Common myeloid progenitor, CD34-positive (primary cell): Measurements from ENCODE around the gene LRIG3.

Source experiments
- CTCF ChIA-PET: fragments of 350-600 bp; sonication (Branson Sonifier 250); formaldehyde crosslinking; loops from one replicate; lab custom pipeline; 2021; ENCODE audit warnings: antibody characterized with exemption; lab: Charles Lee
- POLR2A ChIA-PET: fragments of 350-600 bp; sonication (Branson Sonifier 250); formaldehyde crosslinking; loops from one replicate; lab custom pipeline; 2021; ENCODE audit warnings: antibody characterized with exemption; lab: Charles Lee
- DNase-seq, 3 donors: peaks; one replicate each; pipeline versions ENCODE4 v3.0.0 to v3.0.0-alpha.2; 2013
- H3K27ac ChIP-seq, 2 experiments: 1 replicate in 1 of 2; 2 replicates in 1 of 2; pipeline ENCODE4 v1.7.0; 2013; ENCODE audit warnings: inconsistent platforms in 2 of 2, low read length in 2 of 2, mild to moderate bottlenecking in 2 of 2, low read depth in 1 of 2, moderate library complexity in 1 of 2; ENCODE audit not compliant: severe bottlenecking in 2 of 2, insufficient read depth in 1 of 2, poor library complexity in 1 of 2
- H3K27me3 ChIP-seq, 5 experiments: replicated peaks in 2 of 5; 1 replicate in 3 of 5; 2 replicates in 2 of 5; pipeline versions ENCODE4 v1.6.1 to v1.7.0; 2013; ENCODE audit warnings: low read length in 4 of 5, mild to moderate bottlenecking in 2 of 5, moderate library complexity in 2 of 5, inconsistent platforms in 1 of 5; ENCODE audit not compliant: insufficient read depth in 5 of 5, control insufficient read depth in 4 of 5
- H3K36me3 ChIP-seq, 4 experiments: 1 replicate in 2 of 4; 2 replicates in 2 of 4; pipeline versions ENCODE4 v1.6.1 to v1.7.0; 2013; ENCODE audit warnings: low read length in 3 of 4, control low read depth in 1 of 4, mild to moderate bottlenecking in 1 of 4; ENCODE audit not compliant: control insufficient read depth in 4 of 4, insufficient read depth in 4 of 4
- H3K4me1 ChIP-seq, 4 experiments: 1 replicate in 3 of 4; 2 replicates in 1 of 4; pipeline versions ENCODE4 v1.6.1 to v1.7.1; 2013; ENCODE audit warnings: low read length in 3 of 4, mild to moderate bottlenecking in 3 of 4, control low read depth in 1 of 4, inconsistent platforms in 1 of 4, moderate library complexity in 1 of 4; ENCODE audit not compliant: control insufficient read depth in 4 of 4, insufficient read depth in 4 of 4; ENCODE audit errors: control extremely low read depth in 1 of 4
- H3K4me3 ChIP-seq, 7 experiments: 1 replicate in 4 of 7; 2 replicates in 3 of 7; pipeline versions ENCODE4 v1.5.1 to v1.7.0; 2013; ENCODE audit warnings: mild to moderate bottlenecking in 7 of 7, low read length in 6 of 7, moderate library complexity in 6 of 7, inconsistent platforms in 2 of 7, low read depth in 2 of 7, control low read depth in 1 of 7; ENCODE audit not compliant: insufficient read depth in 4 of 7, control insufficient read depth in 1 of 7; ENCODE audit errors: extremely low read depth in 1 of 7
- H3K9me3 ChIP-seq, 5 experiments: 1 replicate in 4 of 5; 2 replicates in 1 of 5; pipeline versions ENCODE4 v1.6.1 to v1.7.1; 2013; ENCODE audit warnings: low read length in 4 of 5, mild to moderate bottlenecking in 2 of 5, inconsistent platforms in 1 of 5, low read depth in 1 of 5, moderate library complexity in 1 of 5; ENCODE audit not compliant: control insufficient read depth in 4 of 5, insufficient read depth in 2 of 5; ENCODE audit errors: control extremely low read depth in 1 of 5
- WGBS: methylation state at CpG from one replicate; pipeline ENCODE4 v1.1.5; 2013; ENCODE audit not compliant: insufficient coverage; 5-methylcytosine and 5-hydroxymethylcytosine counted together

Gene LRIG3

GRCh38 chr12:58889557-58889956 is 30.7 kb downstream of the LRIG3 start:
- Histone ChIP-seq H3K27ac (no peak overlapping the region), H3K36me3 (no peaks in the 10 kb centered on the region), H3K9me3 (no peaks in the 10 kb centered on the region), H3K4me1 (no peaks in the 10 kb centered on the region), H3K4me3 (no peak overlapping the region), H3K27me3 (no peaks in the 10 kb centered on the region)
- DNase-seq = no peak
- 100% methylated on average over 3 of the region's 6 CpGs for WGBS
- ChIA-PET POLR2A (no interaction called here), CTCF (no interaction called here)

GRCh38 chr12:58888131-58888783 is 32.0 kb downstream of the LRIG3 start:
- H3K27me3 ChIP-seq = no peaks in the 10 kb centered on the region
- no peaks in the 10 kb centered on the region for H3K36me3 ChIP-seq
- H3K4me3 ChIP-seq = no peak overlapping the region
- DNase-seq = no peak
- ChIA-PET POLR2A (no interaction called here), CTCF (no interaction called here)
- no peak overlapping the region for H3K27ac ChIP-seq
- H3K9me3 ChIP-seq = no peaks in the 10 kb centered on the region
- 80% methylated on average over 1 of the region's 4 CpGs for WGBS
- H3K4me1 ChIP-seq = no peaks in the 10 kb centered on the region

- DNase-seq = no peak
- H3K27me3 ChIP-seq = no peaks in the 10 kb centered on the region
- no peaks in the 10 kb centered on the region for H3K36me3 ChIP-seq
- H3K4me3 ChIP-seq = no peak overlapping the region
- 92% methylated on average over 6 of the region's 6 CpGs for WGBS
- CTCF ChIA-PET = no interaction called here
- H3K4me1 ChIP-seq = no peaks in the 10 kb centered on the region
- H3K9me3 ChIP-seq = no peaks in the 10 kb centered on the region
- no peak overlapping the region for H3K27ac ChIP-seq
- POLR2A ChIA-PET = no interaction called here
Observed at GRCh38 chr12:58887068-58887467, 33.2 kb downstream of the LRIG3 start.

GRCh38 chr12:58886474-58886873 is 33.8 kb downstream of the LRIG3 start:
- Histone ChIP-seq H3K4me1 (no peaks in the 10 kb centered on the region), H3K4me3 (no peak overlapping the region), H3K27me3 (no peaks in the 10 kb centered on the region), H3K27ac (no peak overlapping the region), H3K36me3 (no peaks in the 10 kb centered on the region), H3K9me3 (no peaks in the 10 kb centered on the region)
- ChIA-PET POLR2A (no interaction called here), CTCF (no interaction called here)
- WGBS = 100% methylated on average over 2 of the region's 3 CpGs
- DNase-seq = no peak

GRCh38 chr12:58884916-58885315 is 35.4 kb downstream of the LRIG3 start:
- Histone ChIP-seq H3K4me1 (no peaks in the 10 kb centered on the region), H3K27ac (no peak overlapping the region), H3K27me3 (no peaks in the 10 kb centered on the region), H3K4me3 (no peak overlapping the region), H3K9me3 (no peaks in the 10 kb centered on the region), H3K36me3 (no peaks in the 10 kb centered on the region)
- no peak for DNase-seq
- ChIA-PET CTCF (no interaction called here), POLR2A (no interaction called here)
- WGBS = 100% methylated on average over 1 of the region's 4 CpGs

GRCh38 chr12:58883576-58884334 is 36.5 kb downstream of the LRIG3 start:
- POLR2A ChIA-PET = no interaction called here
- H3K9me3 ChIP-seq = no peaks in the 10 kb centered on the region

GRCh38 chr12:58882826-58883225 is 37.5 kb downstream of the LRIG3 start:
- Histone ChIP-seq H3K36me3 (no peaks in the 10 kb centered on the region), H3K27me3 (no peaks in the 10 kb centered on the region), H3K9me3 (no peaks in the 10 kb centered on the region), H3K4me3 (no peak overlapping the region), H3K27ac (no peak overlapping the region), H3K4me1 (no peaks in the 10 kb centered on the region)
- POLR2A ChIA-PET = no interaction called here
- CTCF ChIA-PET = no interaction called here
- DNase-seq = no peak
- no CpG with 5 or more reads among the region's 2 CpGs for WGBS

More at GRCh38 chr12:58883576-58884334, 36.5 kb downstream of the LRIG3 start:
- Histone ChIP-seq H3K4me3 (no peak overlapping the region), H3K27me3 (no peaks in the 10 kb centered on the region), H3K36me3 (no peaks in the 10 kb centered on the region), H3K4me1 (no peaks in the 10 kb centered on the region), H3K27ac (no peak overlapping the region)
- CTCF ChIA-PET = no interaction called here
- no peak for DNase-seq
- WGBS = 100% methylated on average over 2 of the region's 3 CpGs
